ENCODE data around the gene ABCC3.

GRCh38 chr17:50719144-50719923 is 84.7 kb downstream of the ABCC3 start, which contains the start of gene LUC7L3:
- TF ChIP-seq CTCF (IDR thresholded peaks at IDR 0.05 in 2 of 3, conservative IDR thresholded peaks at IDR 0.05 in 1 of 3; ENCODE audit: insufficient read depth in 2 of 3, low read depth in 1 of 3, low read length in 3 of 3): peak in 1 of 3 experiments; percentile 3; a peak in 1 of 6 replicates
- no peak for TF ChIP-seq ZNF217 (CRISPR knock-in tag; IDR thresholded peaks at IDR 0.05)
- TF ChIP-seq EZH2 (IDR thresholded peaks at IDR 0.05; ENCODE audit: borderline replicate concordance, low read depth, low read length): no peak
- peak; percentile 85 for TF ChIP-seq GTF2F1 (IDR thresholded peaks at IDR 0.05; ENCODE audit: low read depth, low read length)
- no peak for TF ChIP-seq ILK (tag; IDR thresholded peaks at IDR 0.05; ENCODE audit: borderline replicate concordance, low read depth)
- TF ChIP-seq FOXO4 (CRISPR knock-in tag; IDR thresholded peaks at IDR 0.05): no peak
